Fibroblast of skin of left biceps (primary cell): ENCODE measurements around the gene UNC13D.
"Not testable (repeated sequence)": the region's sequence is repeated elsewhere in the genome, so short reads cannot be mapped to it uniquely, and the experiment has no call there.

Experiments used
- DNase-seq, 2 experiments: peaks; one replicate each; pipeline ENCODE4 v3.0.0-alpha.2; 2013; ENCODE audit warnings: low read depth in 2 of 2

Gene UNC13D

DNA sequence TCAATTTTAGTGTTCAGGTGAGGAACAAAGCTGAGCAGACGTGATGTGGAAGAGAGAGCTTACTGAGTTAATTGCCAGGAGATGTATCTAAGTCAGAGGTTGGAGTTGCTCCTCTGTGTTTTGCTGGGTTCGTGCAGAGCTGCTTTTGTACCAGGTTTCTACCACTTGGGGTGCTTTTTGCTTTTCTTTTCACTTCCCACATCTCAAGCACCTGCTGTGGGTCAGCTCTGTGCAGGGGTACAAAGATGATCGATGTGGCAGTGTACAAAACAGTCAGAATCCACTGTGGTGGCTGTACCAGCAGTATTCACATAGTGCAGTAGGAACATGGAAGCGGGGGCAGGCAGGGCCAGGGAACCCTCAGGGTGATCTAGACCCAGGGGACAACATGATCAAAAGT, 44.8 kb downstream of the UNC13D start:
- no peak for DNase-seq

DNA sequence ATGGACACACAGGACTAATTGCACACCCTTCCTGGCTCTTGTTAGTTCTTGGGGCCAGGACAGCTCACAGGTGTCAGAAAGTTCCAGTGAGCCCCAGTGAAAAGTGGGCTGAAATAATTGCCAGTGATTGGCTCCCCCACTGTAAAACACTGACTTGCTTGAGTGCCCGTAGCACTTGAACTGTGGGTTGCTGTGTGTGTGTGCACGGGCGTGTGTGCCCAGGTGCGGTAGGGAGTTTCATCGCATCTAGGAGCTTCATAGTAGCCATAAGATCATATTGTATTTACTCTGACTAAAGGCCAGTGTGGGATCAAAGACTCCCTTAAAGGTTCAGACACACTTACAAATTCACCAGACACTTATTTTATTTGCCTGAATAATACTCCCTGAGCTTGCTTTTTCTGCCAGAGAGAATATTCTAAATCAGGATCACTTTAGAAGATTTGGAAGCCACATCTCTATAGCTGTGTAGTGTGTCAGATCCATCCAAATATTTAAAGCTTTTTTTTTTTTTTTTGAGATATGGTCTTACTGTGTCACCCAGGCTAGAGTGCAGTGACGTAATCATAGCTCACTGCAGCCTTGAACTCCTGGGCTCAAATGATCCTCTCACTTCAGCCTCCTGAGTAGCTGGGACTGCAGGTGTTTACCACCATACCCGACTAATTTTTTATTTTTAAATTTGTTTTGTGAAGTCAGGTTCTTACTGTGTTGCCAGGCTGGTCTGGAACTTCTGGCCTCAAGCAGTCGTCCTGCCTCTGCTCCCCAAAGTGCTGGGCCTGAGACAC, 48.2 kb downstream of the UNC13D start:
- no peak for DNase-seq

DNA sequence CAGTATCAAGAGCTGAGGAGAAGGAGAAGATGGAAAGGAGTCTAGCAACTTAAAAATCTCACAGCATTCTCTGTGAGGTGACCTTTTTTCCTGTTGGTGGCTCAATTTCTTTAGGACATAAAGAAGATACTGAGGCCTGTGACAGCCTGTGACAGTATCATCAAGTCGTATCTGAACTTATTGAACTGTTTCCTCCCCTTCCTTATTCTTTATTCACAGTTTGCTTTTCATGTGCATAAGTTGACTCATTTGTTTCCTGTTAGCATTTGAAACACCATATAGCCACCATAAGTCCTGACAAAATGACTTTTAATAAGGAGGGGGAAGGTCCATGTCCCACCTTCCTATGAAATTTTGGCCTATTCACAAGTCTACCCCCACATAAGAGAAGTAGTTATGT, 50.7 kb downstream of the UNC13D start:
- no peak for DNase-seq

DNA sequence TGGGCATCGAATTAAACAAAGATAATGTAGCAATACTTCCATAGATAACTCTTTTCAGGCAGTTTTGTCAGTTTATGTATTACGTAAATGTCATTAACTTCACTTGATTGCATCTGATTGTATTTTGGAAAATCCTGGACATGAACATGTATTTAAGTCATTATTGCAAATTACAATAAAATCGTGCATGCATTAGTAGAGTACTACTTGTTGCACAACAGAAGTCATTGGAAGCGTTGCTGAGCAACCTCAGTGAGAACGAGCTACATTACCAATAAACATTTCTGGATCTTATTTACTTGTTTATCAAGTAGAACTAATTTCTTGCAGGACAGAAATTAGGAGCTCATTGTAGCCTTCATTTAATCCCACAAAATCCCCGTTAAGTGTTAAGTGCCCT, 53.0 kb downstream of the UNC13D start:
- no peak for DNase-seq

DNA sequence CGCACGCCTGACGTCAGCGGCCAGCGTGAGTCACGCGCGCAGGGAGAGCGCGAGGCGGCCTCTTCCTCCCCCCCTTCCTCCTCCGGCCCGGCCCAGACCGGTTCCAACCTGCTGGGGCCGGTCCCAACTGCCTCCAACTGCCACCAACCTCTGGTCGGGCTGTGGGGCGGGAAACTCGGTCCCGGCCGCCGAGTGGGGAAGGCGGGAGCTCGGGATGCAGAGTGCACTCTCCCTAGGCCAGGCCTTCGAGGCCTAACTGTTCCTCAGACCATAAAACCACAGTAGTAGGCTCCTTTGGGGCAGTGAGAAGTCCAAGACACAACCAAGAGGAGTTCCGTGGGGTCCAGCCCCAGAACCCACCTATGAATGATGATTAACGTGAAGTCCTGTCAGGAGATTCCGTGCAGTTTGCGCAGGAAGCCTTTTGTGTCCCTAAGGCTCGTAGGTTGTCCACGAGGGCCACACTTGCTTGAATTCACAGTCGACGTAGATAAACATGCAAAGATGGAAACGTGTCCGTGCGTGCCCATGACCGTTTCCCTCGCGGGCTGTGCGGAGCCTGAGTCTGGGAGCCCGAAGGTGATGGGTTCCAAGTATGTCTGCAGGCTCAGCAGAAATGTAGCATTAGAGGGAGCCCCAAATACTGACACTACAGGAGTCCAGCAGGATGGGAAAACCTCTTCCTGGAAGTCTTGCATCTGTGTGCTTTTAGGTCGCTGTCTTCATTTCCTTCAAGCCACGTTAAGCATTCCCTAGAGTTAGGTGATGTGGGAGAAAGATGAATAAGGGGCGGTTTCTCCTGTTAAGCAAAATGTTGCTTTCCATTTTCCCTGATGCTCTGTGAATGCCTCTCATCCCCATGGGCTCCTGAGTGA, 59.0 kb downstream of the UNC13D start:
- DNase-seq: peak; percentile 85 to 86

DNA sequence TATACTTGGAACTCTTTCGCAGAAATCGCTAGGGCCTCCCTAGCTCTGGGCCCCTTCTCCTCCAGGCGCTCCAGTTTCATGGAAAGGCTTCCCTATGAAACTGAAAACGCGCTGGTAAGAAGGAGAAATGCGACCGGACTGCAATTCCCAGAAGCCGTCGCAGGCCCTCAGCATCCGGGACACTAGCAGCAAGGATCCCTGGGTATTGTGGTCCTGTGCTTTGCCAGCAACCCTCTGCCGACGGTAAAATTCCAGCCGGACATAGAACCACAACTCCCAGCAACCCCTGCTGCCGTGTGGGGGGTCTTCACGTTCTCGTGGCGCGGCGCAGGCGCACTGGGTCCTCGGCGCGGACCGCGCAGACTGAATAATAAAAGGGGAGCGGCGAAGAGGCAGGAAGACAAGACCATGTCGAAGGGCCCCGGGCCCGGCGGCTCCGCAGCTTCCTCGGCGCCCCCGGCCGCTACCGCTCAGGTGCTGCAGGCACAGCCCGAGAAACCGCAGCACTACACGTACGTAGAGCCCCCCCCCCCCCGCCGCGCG, 59.7 kb downstream of the UNC13D start, which contains the start of gene UNK:
TSS of gene UNK (plus strand) at position 334 of the 543 bp plus-strand sequence. CDS start at position 409, 75 bp downstream.
- DNase-seq: peak; percentile 99

DNA sequence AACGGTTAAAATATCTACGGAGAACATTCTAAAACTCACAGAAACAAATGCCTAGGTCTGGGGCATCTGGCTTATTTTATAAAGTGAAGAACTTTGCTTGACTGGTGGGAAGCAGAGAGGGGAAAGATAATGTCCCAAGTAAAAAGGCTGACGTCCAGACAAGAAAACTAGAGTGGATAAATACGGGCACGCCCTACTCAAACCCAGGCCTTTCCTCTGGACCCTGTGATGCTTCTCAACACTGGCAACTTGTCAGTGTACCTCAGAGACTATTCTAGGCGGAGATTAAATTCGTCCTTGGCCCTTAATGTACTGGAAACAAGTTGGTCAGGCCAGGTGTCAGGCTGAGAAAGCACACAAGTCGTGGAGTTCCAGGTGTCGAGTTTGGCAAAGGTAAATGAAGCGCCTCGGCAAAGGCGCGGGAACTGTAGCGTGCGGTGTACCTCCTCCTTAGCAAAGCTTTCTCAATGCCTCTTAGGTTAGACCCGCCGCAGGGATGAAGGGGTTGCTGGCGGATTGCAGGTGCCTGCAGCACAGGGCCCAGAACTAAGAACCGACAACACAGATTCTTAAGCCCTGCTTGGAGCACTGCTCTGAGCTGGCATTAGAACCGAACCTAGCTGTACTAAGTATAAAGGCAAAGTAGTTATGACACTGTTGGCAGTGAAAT, 60.3 kb downstream of the UNC13D start:
- DNase-seq: no peak

DNA sequence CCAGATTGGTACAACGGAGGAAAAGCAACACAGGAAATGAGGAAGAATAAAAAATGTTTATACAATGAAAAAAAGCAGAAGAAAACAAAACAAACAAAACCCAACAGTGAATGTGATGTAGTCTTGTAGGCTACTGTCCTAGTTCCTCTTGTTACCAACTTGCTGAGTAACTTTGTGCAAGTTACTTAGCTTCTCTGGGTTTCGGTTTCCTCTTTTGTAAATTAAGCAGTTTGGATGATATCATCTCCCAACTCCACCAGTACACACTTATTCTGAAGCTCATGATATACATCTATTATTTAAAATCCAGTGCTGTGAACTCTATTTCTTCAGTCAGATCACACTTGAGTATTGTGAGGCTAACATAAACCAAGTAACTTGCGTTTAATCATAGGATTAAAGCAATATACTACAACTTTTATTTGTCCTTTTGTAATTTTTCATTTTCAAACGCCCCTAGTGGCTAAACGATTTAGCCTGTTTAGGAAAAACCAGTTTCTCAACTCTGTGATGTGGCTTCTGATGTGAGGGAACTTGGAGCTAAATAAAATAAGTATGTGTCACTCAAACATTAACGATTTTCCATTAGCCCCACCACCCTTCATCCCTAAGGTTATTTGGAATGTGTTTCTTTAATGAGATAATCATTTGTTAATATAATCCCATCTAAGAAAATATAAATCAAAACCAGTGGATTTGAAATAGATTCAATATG, 61.0 kb downstream of the UNC13D start:
- no peak for DNase-seq

DNA sequence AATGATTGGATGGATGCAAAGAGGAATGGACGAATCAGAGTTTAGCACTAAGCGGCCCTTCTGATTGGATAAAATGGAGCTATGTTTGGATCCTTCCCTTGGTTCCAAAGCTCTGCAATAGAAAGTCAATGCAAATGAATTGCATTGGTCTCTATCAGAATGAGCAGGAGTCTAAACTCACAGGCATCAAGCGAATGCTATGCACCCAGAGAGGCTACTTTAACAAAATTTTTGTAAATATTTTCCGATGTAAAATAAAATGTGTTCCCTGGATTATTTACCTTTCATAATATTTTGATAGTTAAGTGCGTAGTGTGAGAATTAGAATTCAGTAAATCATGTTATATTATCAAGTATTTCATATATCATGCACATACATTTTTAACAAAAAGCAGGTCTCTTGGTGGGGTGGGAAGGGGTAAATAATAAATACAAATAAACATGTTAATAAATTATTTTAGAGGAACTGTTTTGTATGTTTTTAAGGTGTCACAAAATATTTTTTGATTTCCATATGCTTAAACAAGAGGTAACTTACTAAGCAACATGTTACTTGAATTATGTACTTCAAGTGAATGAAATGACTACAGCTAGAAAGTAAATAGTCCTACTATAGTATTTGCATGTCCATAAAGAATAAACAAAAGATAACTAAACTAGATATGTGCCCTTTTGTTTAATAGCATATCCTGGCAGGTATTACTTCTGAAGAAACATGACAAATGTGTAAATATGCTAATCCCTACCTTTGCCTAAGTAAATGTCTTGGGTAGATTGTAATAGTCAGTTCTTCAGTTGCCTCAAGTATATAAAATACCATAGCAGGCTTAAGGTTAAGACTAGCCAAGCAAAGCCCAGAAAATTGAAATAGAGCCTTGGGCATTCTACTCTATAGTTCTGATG, 64.0 kb downstream of the UNC13D start:
- no peak for DNase-seq

DNA sequence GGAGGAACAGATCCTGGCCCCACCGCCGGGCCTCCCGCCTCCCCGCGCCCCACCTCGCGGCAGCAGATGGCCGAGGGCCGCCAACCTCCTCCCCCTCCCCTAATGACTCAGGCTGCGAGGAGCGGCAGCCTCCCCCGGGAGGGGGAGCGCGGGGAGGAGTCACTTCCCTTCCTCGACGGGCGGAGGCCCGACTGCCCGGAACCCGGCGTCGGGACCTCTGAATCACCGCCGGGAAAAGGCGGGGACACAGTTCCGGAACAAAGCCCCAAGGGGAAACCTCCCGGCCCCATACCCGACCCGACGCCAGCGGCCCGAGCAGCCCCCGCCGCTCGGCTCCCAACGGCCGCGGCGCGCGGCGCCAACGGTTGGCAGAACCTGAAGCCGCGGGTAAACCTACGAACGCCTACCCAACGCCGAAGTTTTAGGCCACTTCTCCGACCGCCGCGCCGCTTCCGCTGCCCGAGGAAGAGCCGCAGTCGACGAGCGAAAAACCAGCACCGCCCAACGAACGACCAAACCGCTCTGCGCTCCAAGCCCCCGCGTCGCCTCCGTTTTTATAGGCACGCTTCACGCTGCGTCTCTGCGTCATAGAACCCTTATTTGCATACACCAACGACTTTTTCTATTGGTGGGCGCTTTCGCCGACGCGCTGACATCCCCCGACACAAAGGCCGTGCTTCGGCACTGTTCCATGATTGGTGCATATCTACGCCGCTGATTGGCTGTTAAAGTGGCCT, 64.8 kb downstream of the UNC13D start:
- DNase-seq: peak; percentile 100

DNA sequence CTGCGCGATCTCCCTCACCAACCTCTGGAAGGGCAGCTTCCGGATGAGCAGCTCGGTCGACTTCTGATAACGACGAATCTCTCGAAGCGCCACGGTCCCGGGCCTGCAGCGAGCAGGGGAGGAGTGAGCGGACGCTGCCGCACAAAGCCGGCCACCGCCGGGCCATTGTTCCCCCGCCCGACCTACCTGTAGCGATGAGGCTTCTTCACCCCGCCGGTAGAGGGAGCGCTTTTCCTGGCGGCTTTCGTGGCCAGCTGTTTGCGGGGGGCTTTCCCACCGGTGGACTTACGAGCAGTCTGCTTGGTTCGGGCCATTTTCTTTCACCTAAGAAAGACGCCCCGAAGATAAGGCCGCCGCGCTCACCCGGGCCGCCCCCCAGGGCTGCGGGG, 65.3 kb downstream of the UNC13D start:
- DNase-seq: no peak

DNA sequence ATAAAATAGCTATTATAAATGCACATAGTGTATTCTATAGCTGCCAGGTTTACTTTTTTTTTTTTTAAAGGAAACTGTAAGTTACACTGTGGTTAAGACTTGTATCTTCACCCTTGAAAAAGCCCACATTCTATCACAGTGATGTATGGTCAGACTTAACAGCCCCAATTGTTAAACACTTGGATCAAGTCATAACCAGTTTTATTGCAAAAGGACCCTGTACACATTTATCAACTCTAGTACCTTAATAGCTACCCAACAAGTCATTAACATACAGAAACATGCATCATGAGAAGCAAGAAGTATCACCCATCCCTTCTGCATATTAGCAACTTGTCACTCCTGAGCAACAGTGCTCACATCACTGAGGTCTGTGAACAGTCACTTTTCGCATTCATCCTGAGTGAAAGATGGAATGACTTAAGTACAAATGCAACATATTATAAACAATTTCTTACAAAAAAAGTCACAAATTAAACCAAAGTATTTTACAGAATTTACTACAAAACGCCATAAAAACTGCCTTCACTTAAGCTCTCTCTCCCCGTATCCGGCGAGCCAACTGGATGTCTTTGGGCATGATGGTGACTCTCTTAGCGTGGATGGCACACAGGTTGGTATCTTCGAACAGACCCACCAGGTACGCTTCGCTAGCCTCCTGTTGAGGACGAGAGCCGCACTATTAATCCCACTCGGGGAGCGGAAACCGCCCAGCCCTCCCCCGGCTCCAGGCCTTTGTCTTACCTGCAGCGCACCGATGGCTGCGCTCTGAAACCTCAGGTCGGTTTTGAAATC, 65.9 kb downstream of the UNC13D start:
- not testable (repeated sequence) for DNase-seq

DNA sequence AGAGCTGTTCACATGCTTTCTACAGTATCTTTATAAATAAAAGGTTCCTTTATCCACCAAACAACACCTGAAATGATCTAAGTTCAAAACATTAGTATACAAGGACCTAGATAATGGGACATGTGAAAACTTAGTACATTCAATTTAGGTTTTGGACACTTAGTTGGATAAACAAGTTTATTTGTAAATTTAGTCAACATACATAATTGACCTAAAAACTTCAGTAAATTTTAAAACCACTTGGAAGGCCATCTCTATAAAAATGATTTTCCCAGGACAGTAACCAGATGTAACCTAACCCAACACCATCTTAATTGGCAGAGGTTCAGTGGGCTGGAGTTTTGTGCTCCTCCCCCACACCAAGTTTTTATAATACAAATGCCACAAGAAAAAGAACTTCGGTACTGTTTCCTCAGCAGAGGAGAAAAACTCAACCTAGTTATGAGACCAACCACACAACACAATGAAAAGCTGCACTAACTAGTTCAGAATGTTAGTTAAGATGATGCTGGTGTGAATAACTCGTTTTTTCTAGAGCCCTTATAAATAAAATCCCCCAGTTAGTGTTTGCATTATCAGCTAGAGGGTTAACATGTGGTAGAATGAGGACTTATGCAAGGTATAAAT, 66.8 kb downstream of the UNC13D start:
- no peak for DNase-seq
